HG02763 (cell line): ENCODE data around the gene MRNIP.

Source experiments
- ATAC-seq: cut with Tn5 transposase; IDR thresholded peaks from one replicate; pipeline ENCODE4 v1.9.1; 2021; ENCODE audit warnings: mild to moderate bottlenecking, moderate library complexity; ENCODE audit not compliant: unreplicated experiment

MRNIP gene

GRCh38 chr5:179822444-179822990 is 36.1 kb downstream of the MRNIP start:
- ATAC-seq, result no peak

- ATAC-seq, result no peak
These were observed 36.6 kb downstream of the MRNIP start for GRCh38 chr5:179822059-179822432.

DNA sequence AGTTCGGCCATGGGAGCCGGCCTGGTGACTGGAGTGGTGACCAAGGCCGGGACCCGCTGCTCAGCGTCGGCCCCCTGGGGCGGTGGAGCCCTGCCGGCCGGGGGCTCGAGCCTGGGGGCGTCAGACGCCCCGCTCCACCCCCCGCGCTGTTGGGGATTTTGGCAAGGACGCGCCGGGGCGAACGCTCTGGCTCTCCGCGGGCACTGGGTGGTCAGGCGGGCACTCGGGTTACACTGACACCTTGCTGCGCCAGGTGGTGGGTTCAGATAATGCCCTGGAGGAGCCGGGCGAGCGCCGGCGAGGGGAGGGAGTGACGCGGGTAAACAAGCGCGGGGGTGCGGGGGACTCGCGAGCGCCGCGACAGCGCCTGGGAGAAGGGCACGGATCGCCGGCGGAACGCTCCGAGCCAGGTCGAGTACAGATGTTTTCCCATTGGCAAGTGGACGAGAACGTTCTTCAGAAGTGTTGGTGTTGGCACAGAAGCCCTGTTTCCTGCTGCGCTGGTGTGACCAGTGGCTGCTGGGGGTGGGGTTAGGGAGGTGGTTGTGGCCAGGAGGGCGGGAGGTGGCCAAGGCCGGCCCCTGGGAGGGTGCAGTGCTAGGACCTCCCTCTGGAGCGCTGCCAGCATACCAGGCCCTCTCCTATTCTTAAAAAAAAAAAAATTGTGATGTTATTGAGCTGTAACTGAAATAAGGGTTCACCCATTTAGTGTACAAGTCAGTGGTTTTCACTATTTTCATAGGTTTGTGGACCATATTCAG is 37.1 kb downstream of the MRNIP start:
- ATAC-seq, result peak; percentile 34

- peak; percentile 38 for ATAC-seq
These were observed 37.9 kb downstream of the MRNIP start, which contains the start of gene SQSTM1 for GRCh38 chr5:179820483-179821297. Gene SQSTM1, plus strand, starts transcription at chr5:179820905. Its CDS starts 32 bp downstream, at chr5:179820937.

- ATAC-seq, result no peak
These were observed 38.5 kb downstream of the MRNIP start for GRCh38 chr5:179820127-179820482.

DNA sequence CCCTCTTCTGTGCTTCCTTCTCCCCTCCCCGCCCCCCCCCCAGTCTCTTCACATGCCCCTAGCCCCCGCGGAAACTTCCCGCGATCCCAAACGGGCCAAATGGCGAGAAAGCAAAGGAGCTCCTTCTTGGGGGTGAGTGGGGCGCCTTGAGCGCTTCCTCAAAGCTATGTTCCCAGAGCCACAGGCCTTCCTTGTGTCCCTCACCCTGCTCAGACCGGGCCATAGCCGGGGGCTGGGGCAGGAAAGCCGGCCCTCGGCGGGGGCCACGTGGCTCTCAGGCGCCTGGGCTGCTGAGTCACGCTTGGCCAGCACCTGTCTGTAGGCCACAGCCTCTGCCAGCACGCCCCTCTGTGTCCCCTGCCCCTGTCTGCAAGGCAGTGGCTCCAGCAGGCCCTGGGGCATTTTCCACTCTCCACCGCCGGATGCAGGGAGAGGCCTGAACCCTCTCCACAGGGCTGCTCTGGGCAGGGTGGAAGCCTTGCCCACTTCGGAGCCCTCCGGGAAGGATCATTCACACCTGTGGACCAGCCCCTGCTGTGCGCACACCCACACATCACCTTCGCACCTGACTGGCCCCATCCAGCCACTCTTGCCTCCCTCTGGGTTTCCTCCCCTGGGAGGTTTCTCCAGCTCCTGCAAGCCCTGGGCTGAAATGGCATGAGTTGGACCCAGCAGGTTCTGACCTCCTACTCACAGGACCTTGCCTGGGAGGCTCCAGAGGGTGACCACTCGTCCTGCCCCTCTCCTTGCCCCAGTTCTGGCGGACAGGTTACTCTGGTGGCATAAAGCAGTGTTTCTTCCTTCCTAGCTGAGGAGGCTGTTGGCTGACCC is 39.1 kb downstream of the MRNIP start:
- no peak for ATAC-seq

DNA sequence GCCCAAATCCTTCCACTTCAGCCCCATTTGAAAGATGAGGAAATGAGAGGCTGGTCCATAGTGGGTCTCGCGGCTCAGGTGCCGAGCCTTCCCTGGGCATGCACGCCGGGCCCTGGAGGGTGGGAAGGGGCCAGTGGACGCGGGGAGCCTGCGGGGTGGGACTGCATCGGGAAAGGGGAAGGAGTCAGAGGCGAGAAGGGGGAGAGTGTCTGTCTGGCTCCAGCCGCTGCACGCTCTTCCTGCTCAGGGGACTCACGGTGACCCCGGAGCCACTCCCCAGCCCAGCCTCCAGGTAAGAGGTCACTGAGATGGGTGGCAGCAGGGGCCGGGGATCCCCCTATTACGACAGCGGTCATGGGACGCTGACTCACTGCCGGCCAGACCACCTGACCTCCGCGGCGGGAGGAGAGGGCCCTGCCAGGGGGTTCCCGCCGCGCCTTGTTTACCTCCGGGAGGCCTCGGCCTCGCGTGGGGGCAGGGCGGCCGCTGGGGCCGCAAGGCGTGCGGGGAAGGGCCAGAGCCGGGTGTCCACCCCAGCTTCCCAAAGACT is 39.8 kb downstream of the MRNIP start:
- ATAC-seq, result peak; percentile 65

- no peak for ATAC-seq
These were observed 40.5 kb downstream of the MRNIP start for GRCh38 chr5:179817890-179818745.

DNA sequence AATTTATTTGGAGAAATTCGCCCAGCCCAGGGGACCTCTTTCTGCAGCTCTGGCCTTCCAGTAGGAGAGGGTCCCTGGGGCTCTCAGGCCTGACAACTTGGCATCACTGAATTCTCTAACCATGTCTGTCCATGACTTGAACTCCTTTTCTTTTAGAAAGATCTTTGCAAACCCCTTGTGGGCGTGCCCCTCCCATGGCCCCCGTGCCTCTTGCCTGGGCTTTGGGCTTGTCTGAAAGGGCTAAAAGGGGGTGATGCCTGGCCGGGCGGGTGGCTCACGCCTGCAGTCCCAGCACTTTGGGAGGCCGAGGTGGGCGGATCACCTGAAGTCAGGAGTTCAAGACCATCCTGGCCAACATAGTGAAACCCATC is 41.2 kb downstream of the MRNIP start:
- no peak for ATAC-seq

DNA sequence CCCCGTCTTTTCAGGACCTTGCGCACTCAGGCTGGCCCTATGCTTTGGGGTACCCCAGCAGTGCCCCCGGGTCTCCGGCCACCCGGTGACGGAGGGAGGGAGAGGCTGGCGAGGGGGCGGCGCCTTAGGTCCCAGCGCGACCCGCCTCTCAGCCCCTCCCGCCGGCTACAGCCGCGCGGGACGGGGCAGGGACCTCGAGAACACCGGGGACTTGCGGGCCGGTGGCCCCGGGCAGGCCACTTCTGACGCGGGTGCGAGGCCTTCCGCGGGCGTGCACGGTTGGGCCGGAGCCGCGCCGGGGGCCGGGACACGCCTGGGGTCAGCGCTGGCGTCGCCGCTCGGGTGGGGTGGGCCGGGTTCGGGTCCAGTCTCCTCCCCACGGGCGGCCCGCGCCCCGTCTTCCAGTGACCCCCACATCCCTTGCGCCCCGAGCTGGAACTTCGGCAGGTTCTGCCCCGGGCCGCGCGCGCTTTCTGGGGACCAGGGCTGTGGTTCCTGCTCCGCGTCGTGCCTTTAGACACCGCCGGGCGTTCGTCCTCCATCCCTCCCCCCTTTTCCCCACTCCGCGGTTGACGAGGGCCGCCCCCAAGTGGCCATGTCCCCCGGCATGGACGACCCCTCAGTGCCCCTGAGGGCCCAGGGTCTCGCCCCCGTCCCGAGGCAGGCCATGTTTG is 41.7 kb downstream of the MRNIP start:
- ATAC-seq, result no peak

GRCh38 chr5:179816401-179816795 is 42.2 kb downstream of the MRNIP start:
- ATAC-seq, result no peak

DNA sequence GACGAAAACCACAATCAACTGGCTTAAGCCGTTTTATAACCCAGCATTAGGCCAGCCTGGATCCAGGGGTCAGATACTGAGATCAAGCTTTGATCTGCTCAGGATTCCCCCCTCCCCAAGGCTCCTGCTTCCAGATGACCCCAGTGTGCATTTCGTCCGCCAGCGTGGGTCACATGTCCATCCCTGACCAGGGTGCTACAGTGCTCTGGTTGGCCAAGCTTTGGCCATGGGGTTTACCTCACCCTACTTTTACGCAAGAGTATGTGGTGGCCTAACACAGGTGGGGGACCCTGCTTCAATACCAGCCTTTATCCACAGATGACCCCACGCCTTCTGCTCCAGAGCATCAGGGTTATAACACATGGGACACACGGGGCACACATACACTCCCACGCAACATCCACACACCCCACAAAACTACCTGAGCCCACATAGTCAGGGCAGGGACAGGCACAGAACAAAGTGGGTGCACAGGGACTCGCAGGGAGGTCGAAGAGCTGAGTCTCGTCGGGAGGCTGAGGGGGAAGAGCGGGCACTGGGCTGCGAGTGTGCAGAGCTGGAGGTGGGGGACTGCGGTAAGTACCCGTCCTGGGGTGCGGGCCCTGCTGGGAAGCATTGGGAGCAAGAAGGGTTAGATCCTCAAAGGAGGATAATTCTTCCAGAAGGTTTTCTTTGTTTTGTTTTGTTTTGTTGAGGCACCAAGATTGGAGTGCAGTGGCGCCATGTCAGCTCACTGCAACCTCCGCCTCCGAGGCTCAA is 42.9 kb downstream of the MRNIP start:
- ATAC-seq, result no peak

GRCh38 chr5:179814090-179814489 is 44.5 kb downstream of the MRNIP start:
- ATAC-seq, result no peak

DNA sequence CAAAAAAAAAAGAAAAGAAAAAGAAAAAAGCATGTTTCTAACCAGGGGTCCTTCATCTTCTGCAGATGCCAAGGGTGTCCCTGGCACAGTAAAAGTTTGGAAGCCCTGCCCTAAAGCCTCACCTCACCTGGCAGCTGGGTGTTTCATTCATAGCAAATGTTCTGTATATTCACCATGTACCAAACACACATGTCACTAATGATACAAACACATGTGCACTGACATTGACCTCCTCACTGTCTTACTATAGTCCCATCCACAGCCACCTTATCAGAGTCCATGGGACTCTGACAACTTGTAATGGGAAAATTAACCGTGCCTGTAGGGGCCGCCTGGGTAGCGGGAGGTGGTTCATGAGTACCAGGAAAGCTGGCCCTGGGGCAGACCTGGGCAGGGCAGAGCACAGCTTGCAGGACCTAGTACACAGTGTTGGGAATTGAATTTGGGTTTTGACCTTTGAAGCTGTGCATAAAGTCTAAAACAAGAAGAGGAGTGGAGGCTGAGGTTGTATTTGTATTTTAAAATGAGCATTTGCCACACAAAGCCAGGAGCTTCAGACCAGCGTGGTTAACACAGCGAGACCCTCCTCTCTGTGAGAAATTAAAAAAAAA is 45.5 kb downstream of the MRNIP start:
- ATAC-seq, result no peak

DNA sequence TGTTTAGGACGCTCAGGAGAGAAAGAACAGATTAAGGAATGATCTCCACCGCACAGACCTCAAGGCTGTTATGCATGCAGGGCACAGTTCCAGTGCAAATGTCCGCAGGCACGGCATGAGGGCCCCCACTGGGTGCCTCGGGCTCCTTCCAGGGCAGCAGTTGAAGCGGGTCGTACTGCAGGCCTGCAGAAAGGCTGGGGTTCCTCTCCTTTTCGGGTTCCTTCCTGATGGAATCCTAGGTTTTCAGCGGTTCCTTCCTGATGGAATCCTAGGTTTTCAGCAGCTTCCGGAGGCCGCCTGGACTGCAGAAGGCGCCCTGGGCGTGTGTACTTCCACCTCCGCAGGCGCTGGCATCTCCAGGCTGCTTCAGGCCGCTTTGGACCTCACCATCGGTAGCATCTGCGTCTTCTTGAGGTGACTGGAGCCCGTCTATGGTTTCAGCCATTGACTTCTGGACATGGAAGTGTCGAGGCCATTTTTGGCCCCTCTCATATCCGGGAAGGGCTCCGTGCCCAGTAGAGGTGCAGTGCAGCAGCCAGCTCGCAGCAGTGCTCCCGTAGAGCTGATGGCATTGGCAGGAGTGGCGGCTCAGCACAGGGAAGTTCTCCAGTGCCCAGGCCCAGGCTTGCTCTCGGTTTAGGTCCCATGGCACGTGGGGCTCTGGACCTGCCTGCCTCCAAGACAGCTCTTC is 46.3 kb downstream of the MRNIP start:
- ATAC-seq, result no peak

- peak; percentile 70 for ATAC-seq
These were observed 52.2 kb downstream of the MRNIP start, which contains the start of gene MGAT4B for GRCh38 chr5:179806250-179807048. Gene MGAT4B, minus strand, starts transcription at chr5:179806866. Its CDS starts 283 bp downstream, at chr5:179806583.
